GM18498 (cell line): Measurements from ENCODE around the gene ALOX5.
A peak's percentile ranks its signal among the peaks of the same experiment; 100 is the strongest.

Source experiments
- ATAC-seq: cut with Tn5 transposase; IDR thresholded peaks from one replicate; pipeline ENCODE4 v1.9.1; 2021; ENCODE audit warnings: mild to moderate bottlenecking, moderate library complexity; ENCODE audit not compliant: unreplicated experiment

Gene ALOX5

DNA sequence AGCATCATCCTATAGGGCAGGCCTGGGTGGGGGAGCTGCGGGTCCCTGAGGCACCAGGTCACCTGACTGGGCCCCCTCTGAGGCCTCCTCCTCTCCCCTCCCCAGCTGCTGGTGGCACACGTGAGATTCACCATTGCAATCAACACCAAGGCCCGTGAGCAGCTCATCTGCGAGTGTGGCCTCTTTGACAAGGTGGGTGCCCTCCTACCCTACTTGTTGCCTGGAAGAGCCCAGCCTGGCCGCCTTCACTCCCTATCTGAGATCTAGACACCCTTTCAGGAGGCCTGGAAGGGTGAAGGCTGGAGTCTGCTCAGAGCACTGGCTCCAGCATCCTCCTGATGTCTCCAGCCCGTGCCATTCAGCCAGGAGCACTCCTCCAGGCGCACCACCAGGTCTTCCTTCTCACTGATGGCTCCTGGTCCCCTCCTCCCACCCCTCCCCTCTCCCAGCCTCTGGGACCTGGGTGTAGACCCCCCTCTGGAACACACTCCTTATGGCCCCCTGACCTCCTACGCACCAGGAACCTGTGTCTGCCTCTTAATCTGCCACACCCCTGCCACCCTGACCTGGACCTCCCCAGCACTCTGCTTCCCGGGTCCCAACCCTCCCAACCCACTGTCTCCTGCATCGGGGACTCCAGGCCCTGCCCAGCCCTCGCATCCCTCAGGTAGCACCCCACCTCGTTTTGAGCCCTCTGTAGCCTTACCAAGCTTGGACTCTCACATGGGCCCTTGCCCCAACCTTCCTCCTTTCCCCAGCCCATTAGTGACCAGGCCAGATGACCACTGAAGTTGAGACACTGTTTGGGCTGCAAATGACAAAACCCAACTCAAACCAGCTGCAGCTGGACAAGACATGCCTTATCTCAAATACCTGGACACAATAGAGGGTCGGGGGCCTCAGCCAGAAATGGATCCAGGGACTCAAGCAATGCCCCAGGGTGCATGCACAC lies 67.5 kb downstream of the ALOX5 start:
- no peak for ATAC-seq

DNA sequence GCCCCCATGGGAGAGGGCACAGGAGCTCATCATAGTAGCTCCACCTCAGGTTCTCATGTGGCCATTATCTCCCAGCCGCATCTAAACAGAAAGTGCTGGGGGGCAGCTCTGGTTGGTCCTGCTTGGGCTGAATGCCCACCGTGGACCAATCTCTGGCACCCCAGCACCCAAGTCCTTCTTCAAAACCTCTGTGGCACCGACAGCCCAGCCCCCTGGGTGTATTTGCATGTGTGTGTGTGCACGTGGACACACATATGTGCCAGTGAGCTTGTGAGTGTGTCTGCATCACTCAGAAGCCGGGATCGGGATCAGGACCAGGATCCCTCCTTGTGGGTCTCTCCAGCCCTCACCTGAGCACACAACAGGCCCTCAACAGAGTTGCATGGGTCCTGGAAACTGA lies 68.2 kb downstream of the ALOX5 start:
- ATAC-seq = no peak

- ATAC-seq = no peak
These were observed 68.6 kb downstream of the ALOX5 start for GRCh38 chr10:45442662-45443061.

GRCh38 chr10:45443101-45444009 lies 69.3 kb downstream of the ALOX5 start:
- ATAC-seq = no peak

DNA sequence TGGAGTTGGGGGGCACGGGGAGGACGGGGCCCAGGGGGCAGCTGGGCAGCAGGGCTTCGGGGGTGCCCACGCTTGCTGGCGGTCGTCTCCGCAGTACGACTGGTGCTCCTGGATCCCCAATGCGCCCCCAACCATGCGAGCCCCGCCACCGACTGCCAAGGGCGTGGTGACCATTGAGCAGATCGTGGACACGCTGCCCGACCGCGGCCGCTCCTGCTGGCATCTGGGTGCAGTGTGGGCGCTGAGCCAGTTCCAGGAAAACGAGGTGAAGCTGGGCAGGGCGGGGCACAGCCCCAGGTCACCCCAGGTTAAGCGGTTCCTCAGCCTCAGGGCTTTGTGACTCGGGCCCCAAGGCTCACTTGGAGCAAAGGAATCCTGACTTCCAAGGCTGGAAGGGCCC lies 70.0 kb downstream of the ALOX5 start:
- no peak for ATAC-seq

DNA sequence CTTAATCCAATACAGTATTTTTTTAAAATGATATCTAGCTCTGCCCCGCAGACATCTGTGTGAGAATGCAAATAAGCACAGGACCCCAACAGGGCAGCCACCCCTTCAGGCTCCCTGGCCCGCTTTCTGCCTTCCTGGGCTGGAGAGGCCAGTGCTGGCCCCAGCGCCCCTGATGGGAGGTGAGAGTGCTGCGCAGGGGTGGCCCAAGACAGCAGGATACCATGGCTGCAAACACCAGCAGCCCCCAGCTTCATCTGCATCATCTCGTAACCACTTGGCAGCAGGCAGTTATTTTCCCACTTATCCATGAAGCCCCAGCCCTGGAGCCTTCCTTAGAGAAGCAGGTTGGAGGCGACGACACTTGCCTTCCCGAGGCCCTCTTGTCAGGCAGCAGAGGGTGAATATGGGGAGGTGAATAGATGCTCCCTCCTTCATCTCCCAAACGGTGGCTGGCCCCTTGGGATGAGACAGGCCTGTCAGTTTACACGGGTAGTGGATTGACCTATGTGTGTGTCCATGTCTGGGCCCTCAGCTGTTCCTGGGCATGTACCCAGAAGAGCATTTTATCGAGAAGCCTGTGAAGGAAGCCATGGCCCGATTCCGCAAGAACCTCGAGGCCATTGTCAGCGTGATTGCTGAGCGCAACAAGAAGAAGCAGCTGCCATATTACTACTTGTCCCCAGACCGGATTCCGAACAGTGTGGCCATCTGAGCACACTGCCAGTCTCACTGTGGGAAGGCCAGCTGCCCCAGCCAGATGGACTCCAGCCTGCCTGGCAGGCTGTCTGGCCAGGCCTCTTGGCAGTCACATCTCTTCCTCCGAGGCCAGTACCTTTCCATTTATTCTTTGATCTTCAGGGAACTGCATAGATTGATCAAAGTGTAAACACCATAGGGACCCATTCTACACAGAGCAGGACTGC lies 71.2 kb downstream of the ALOX5 start:
- ATAC-seq = no peak

GRCh38 chr10:45446858-45447257 lies 72.8 kb downstream of the ALOX5 start:
- ATAC-seq = no peak

GRCh38 chr10:45447416-45447815 lies 73.4 kb downstream of the ALOX5 start:
- ATAC-seq = no peak

DNA sequence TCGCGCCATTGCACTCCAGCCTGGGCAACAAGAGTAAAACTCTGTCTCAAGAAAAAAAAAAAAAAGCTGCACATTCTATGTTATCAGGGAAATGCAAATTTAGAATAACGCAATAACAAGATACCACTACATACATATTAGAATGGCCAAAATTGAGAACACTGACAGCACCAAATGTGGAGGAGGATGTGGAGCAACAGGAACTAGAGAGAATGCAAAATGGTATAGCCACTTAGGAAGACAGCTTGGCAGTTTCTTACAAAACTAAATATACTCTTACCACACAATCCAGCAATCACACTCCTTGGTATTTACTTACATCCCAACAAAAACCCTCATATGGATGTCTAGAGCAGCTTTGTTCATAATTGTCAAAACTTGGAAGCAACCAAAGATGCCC lies 76.8 kb downstream of the ALOX5 start:
- no peak for ATAC-seq

- no peak for ATAC-seq
These were observed 77.4 kb downstream of the ALOX5 start for GRCh38 chr10:45451407-45451806.

GRCh38 chr10:45452268-45452667 lies 78.3 kb downstream of the ALOX5 start:
- no peak for ATAC-seq

DNA sequence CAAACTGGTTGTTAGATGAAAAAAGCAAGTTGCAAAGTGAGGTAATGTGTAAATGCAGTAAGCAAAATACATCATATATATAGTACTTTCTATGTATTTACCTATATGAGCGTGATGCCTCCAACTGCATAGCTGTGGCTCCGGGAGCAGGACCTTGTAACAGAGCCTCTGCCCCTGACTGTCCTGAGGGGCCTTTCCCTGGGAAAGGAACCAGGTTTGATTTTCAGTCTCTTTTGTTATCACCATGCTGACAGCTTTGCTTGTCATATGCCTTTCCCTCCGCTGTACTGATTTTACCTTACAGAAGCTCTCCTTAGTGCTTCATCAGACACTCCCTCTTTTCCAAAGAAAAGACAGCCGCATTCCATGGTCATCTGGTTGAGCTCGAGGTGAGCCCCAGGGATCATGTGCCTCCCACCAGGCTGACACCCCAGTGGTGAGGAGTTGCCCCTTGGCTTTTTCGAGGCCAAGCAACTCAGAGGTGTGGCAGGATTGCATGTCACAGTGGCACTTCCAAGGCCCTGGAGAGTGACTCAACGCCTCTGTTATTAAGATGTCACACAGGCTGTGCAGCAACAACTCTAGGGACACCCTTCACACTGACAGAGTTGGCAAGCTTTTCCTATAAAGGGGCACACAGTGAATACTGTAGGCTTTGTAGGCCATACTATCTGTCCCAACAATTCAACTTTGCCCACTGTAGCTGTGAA lies 78.9 kb downstream of the ALOX5 start:
- no peak for ATAC-seq

- peak; percentile 55 for ATAC-seq
These were observed 79.7 kb downstream of the ALOX5 start for GRCh38 chr10:45453639-45454255.

DNA sequence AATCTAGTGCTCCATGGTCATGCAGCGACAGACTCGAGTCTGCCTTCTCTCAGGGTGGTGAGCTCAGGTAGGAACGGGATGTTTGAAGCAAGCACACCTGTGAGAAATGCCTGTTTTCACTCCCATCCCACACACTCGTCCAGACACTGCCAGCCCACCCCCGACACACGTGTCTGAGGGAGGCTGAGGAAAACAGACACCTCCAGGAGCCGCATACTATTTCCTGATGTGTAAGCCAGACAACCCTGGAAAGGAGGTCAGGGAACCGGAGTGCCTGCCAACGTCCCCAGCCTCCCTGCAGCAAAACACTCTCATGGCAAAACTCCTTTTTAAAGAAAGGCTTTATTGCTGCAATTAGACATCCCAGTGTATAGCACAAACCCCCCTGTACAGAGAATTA lies 80.2 kb downstream of the ALOX5 start:
- ATAC-seq = no peak

DNA sequence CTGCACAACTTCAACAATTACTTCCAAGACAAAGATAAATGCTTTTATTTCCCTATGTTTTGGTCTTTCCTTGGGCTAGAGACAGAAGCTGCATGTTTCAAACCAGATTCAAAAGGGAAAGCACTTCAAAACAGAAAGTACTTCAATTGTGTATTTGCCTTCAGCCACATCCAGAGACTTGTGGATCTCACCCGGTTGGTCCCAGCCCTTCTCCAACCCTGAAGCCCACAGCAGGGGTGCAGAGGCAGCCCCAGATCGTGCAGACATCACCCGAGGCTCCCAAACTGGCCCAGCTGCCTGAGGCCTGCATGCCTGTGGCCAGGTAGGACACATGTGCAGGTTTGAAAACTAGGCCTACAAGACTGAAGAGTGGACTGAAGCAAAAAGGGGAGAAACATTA lies 80.8 kb downstream of the ALOX5 start:
- ATAC-seq = no peak

GRCh38 chr10:45456233-45456632 lies 82.2 kb downstream of the ALOX5 start:
- ATAC-seq = no peak

- ATAC-seq = no peak
These were observed 82.8 kb downstream of the ALOX5 start for GRCh38 chr10:45456822-45457221.

- no peak for ATAC-seq
These were observed 83.5 kb downstream of the ALOX5 start for GRCh38 chr10:45457487-45457886.

GRCh38 chr10:45460235-45460878 lies 86.3 kb downstream of the ALOX5 start:
- peak; percentile 42 for ATAC-seq
